Activated CD8-positive, alpha-beta memory T cell treated with anti-CD3 and anti-CD28 coated beads for 36 hours (primary cell): ENCODE results near the gene TOP2A. TPM values are rescaled to one million over a fixed set of nuclear protein-coding genes. Genes with fewer than 3 reads are reported as not detected.
"Not testable (repeated sequence)": the region's sequence is repeated elsewhere in the genome, so short reads cannot be mapped to it uniquely, and the experiment has no call there.

Source experiments
- CTCF ChIA-PET: fragments of 350-600 bp; sonication (Branson Sonifier 250); formaldehyde crosslinking; loops from one replicate; lab custom pipeline; 2021; ENCODE audit warnings: antibody characterized with exemption; lab: Charles Lee
- POLR2A ChIA-PET: fragments of 350-600 bp; sonication (Branson Sonifier 250); formaldehyde crosslinking; loops from one replicate; lab custom pipeline; 2021; ENCODE audit warnings: antibody characterized with exemption; lab: Charles Lee
- total RNA-seq, 2 experiments: library from RNA; stranded (reverse); gene quantifications; one replicate each; pipeline ENCODE4 v1.2.3, GENCODE V29; 2021

TOP2A gene
- total RNA-seq, 2 experiments from 2014 or later, result 159 to 160 TPM

DNA sequence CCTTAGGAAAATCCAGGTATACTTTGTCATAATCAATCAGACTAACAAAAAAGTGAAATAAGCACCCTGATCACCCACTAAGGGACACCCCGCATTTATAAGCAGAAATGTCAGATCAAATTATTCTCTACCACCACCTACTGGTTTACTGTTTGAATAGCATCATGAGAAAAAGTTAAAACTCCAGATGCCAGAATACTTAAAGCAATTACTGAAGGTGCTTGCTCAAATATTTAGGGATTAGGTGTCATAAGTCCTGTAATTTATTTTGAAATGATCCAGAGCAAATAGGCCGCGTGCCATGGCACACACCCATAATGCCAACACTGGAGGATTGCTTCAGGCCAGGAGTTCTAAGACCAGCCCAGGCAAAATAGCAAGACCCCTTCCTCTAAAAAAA, 2.3 kb downstream of the TOP2A start:
- ChIA-PET POLR2A (no interaction called here), CTCF (interaction anchor here (0.7 to 1.7 kb wide), 12 partner anchors 10 to 214 kb away, joined by 3 to 8 read pairs (median 4); partner anchors contain the start of gene RARA)

DNA sequence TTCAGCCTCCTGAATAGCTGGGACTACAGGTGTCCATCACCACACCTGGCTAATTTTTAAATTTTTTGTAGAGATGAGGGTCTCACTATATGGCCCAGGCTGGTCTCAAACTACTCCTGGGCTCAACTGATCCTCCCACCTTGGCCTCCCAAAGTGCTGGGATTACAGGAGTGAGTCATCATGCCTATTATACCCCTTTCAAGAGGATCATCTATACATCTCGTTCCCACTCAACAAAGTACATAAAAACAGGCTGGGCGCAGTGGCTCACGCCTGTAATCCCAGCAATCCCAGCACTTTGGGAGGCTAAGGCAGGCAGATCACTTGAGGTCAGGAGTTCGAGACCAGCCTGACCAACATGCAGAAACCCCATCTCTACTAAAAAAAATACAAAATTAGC, 3.4 kb downstream of the TOP2A start:
- CTCF ChIA-PET, result interaction anchor here (1.1 to 1.7 kb wide), 5 partner anchors 12 to 118 kb away, joined by 3 to 8 read pairs (median 6); no protein-coding TSS in a partner anchor
- POLR2A ChIA-PET, result not testable (repeated sequence)

DNA sequence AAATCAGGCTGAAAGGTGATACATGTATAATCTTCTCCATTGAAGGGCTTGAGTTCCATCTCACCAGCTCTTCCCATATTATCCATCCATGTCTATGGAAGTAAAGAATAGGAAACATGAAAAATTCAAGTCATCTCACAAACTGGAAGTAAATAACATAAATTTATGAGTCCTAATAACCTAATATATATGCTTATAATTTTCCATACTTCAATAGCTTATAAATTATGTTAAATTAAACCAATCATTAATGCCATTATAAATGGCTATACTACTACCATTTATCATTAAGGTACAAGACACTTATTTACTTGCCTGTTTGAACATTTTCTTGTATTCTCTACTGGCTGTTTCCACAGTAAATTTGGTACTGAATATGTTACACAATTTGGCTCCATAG, 4.8 kb downstream of the TOP2A start:
- POLR2A ChIA-PET, result no interaction called here
- CTCF ChIA-PET, result interaction anchor here (0.7 to 1.5 kb wide), 4 partner anchors 10 to 120 kb away, joined by 3 to 4 read pairs (median 3); no protein-coding TSS in a partner anchor

DNA sequence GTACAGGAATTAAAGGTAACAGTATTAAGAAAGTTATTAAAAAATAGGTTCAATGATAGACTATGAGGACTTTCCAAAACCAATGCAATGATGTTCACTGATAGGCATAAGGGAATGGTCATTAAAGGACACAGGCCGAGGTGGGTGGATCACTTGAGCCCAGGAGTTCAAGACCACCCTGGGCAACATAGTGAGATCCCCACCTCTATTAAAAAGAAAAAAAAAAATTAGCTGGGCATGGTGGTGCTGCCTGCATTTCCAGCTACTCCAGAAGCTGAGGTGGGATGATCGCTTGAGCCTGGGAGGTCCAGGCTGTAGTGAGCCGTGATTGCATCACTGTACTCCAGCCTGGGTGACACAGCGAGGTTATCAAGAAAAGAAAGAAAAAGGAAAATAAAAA, 5.9 kb downstream of the TOP2A start:
- POLR2A ChIA-PET, result no interaction called here
- CTCF ChIA-PET, result interaction anchor here (0.6 to 1.4 kb wide), 2 partner anchors 121 to 211 kb away, joined by 3 to 4 read pairs; no protein-coding TSS in a partner anchor

DNA sequence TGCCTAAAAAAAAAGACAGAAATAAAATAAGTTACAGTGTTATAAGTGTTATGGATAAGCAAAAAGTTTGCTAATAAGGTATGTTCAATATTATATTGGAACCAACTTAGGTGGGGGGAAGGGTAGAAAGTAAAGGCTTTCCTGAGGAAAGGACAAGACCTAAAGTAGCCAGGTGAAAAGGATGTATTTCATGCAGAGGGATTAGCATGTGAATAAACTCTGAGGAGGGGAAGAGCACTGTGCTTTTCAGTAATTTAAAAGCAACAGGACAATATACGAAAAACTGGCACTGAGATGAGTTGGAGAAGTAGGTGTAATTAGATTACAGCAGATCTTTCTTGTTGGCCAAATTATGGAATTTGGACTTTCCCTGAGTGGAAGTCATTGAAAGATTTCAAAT, 7.6 kb downstream of the TOP2A start:
- POLR2A ChIA-PET, result no interaction called here

DNA sequence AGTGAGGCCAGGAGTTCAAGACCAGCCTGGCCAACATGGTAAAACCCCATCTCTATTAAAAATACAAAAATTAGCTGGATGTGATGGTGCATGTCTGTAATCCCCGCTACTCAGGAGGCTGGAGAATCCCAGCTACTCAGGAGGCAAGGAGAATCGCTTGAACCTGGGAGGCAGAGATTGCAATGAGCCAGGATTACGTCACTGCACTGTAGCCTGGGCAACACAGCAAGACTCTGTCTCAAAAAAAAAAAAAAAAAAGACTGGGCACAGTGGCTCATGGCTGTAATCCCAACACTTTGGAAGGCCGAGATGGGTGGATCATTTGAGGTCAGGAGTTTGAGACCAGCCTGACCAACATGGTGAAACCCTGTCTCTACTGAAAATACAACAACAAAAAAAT, 8.2 kb downstream of the TOP2A start:
- CTCF ChIA-PET, result interaction anchor here (0.5 to 1.4 kb wide), 3 partner anchors 8 to 65 kb away, joined by 3 to 4 read pairs (median 4); partner anchors contain the start of gene TOP2A
- POLR2A ChIA-PET, result not testable (repeated sequence)

More for the DNA sequence above, 7.6 kb downstream of the TOP2A start:
- CTCF ChIA-PET, result no interaction called here

DNA sequence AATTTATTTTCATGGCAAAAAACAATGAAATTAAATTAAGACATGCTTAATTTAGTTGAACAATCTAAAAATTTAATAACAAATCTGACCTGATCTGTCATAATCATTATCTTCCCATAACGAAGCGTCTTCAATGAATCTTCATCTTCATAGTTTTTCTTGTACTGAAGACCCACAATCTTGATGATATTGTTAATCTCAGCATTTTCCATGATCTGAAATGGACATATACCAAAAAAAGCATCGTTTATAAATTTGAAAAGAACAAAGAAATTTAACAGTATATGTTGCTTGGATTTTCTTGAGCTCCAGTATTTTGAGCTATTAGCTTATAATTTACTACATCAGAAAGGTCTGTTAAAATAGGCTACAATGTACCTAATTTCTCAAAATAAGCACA, 10.2 kb downstream of the TOP2A start:
- POLR2A ChIA-PET, result no interaction called here
- CTCF ChIA-PET, result no interaction called here

DNA sequence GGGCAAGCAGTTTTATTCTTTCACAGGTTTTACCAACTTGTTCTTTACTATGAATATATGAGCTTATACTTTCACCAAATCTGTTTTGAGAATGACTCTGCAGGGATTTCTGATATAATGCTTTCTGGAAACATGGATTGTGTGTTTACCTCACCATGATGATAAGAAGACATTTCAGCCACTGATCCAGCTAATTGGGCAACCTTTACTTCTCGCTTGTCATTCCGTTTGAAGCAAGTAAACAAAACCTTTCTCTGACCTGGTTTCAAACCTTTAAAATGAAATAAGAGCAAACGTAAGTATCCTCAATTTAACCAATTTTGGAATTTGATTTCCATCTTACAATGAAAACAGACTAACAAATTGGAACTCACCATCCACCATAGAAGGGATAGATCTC, 13.7 kb downstream of the TOP2A start:
- ChIA-PET CTCF (interaction anchor here (0.6 kb wide), 1 partner anchor 1245 kb away, joined by 4 read pairs; no protein-coding TSS in a partner anchor), POLR2A (no interaction called here)

DNA sequence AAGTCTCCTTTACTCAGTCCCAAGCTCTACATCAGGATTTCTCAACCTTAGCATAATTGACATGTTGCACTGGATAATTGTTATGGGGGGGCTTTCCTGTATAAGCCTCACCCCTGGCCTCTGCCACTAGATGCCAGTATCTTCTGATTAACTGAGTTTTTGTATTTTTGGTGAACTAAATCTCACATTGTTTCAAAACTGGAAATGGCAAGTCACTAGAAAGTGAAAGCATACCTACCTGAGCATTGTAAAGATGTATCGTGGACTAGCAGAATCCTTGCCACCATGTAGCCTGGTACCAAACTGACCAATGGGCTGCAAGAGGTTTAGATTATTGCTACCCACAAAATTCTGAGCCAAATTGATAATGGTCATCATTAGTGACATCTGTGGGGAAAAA, 15.0 kb downstream of the TOP2A start:
- POLR2A ChIA-PET, result no interaction called here

DNA sequence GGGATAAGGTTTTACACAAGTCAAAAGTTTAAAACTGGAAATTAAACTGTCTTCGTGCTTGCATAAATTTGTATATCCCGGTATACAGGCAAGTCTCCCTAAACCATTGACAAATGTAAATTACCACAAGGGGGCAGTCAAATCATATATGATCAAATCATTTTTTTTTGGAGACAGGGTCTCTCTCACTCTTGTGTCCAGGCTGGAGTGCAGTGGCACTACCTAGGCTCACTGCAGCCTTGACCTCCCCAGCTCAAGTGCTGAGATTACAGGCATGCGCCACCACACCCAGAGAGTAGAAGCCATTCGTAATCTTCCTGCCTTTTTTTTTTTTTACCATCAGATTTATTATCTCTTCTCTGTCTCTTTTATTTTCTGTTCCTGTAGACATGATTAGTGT, 18.5 kb downstream of the TOP2A start:
- ChIA-PET CTCF (interaction anchor here (0.7 to 1.7 kb wide), 8 partner anchors 9 to 134 kb away, joined by 3 to 8 read pairs (median 3); partner anchors contain the start of gene RARA), POLR2A (interaction anchor here (0.6 kb wide), 1 partner anchor 12 kb away, joined by 3 read pairs; no protein-coding TSS in a partner anchor)

More for the DNA sequence above, 15.0 kb downstream of the TOP2A start:
- CTCF ChIA-PET, result interaction anchor here (1.7 kb wide), 1 partner anchor 158 kb away, joined by 4 read pairs; no protein-coding TSS in a partner anchor

DNA sequence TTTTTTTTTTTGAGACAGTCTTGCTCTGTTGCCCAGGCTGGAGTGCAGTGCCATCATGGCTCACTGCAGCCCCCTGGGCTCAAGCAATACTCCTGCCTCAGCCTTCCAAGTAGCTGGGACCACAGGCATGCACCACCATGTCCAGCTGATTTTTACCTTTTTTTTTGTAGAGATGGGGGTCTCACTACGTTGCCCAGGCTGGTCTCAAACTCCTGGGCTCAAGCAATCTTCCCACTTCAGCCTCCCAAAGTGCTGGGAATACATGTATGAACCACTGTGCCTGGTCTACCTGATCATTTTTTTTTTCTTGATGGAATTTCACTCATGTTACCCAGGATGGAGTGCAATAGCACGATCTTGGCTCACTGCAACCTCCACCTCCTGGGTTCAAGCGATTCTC, 31.1 kb downstream of the TOP2A start:
- CTCF ChIA-PET, result not testable (repeated sequence)
- POLR2A ChIA-PET, result interaction anchor here (0.8 kb wide), 1 partner anchor 257 kb away, joined by 5 read pairs; no protein-coding TSS in a partner anchor

DNA sequence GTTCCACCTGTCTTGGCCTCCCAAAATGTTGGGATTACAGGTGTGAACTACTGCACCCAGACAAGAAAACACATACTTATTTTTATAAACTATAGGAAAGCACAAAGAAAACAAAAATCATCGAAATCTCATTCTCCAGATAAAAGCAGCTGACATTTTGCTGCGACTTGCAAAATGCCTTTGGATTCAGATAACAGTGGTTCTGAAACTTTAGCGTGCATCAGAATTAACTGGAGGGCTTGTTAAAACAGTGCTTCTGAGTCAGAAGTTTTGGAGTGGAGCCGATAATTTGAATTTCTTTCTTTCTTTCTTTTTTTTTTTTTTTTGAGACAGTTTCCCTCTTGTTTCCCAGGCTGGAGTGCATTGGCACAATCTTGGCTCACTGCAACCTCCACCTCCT, 35.4 kb downstream of the TOP2A start:
- ChIA-PET CTCF (interaction anchor here (0.8 to 1.2 kb wide), 3 partner anchors 13 to 151 kb away, joined by 3 read pairs; no protein-coding TSS in a partner anchor), POLR2A (no interaction called here)

DNA sequence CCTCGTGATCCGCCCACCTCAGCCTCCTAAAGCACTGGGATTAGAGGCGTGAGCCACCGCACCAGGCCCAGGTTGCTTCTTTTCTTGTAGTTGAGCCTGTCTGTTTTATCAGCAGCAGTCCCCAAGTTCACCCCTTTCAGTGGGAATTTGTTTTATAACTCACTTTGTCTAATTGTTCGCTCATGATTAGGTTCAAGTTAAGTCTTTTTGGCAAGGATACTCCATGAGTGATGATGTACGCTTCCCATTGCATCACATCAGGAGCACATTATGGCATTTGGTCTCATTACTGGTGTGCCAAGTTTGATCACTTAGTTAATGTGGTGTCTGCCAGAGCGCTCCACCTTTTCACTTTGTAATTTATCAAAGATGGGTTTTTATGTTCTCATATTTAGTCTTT, 38.7 kb downstream of the TOP2A start:
- ChIA-PET CTCF (no interaction called here), POLR2A (no interaction called here)

DNA sequence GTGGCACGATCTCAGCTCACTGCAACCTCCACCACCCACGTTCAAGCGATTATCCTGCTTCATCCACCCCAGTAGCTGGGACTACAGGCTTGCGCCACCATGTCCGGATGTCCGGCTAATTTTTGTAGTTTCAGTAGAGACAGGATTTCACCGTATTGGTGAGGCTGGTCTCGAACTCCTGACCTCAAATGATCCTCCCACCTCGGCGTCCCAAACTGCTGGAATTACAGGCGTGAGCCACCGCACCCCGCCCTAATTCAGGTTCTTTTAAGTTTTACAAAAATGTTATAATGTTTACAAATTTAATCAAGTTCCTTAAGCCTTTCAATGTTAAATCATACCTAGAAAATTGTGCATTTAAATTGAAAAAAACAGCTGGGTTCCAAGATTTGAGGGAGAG, 39.9 kb downstream of the TOP2A start:
- POLR2A ChIA-PET, result no interaction called here
- CTCF ChIA-PET, result no interaction called here

DNA sequence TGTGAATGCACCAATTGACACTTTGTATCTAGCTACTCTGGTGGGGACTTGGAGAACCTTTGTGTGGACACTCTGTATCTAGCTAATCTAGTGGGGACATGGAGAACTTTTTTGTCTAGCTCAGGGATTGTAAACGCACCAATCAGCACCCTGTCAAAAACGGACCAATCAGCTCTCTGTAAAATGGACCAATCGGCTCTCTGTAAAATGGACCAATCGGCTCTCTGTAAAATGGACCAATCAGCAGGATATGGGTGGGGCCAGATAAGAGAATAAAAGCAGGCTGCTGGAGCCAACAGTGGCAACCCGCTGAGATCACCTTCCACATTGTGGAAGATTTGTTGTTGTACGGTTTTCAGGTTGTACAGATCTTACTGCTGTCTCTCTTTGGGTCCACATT, 41.2 kb downstream of the TOP2A start:
- POLR2A ChIA-PET, result not testable (repeated sequence)
- CTCF ChIA-PET, result interaction anchor here (1.0 kb wide), 1 partner anchor 8 kb away, joined by 3 read pairs; no protein-coding TSS in a partner anchor

DNA sequence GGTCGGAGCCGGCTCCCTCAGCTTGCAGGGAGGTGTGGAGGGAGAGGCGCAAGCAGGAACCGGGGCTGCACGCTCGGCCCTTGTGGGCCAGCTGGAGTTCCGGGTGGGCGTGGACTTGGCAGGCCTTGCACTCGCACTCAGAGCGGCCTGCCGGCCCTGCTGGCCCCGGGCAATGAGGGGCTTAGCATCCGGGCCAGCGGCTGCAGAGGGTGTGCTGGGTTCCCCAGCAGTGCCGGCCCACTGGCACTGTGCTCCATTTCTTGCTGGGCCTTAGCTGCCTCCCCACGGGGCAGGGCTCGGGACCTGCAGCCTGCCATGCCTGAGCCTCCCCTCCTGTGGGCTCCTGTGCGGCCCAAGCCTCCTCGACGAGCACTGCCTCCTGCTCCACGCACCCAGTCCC, 41.9 kb downstream of the TOP2A start:
- POLR2A ChIA-PET, result not testable (repeated sequence)
- CTCF ChIA-PET, result interaction anchor here (0.9 kb wide), 1 partner anchor 158 kb away, joined by 3 read pairs; no protein-coding TSS in a partner anchor

DNA sequence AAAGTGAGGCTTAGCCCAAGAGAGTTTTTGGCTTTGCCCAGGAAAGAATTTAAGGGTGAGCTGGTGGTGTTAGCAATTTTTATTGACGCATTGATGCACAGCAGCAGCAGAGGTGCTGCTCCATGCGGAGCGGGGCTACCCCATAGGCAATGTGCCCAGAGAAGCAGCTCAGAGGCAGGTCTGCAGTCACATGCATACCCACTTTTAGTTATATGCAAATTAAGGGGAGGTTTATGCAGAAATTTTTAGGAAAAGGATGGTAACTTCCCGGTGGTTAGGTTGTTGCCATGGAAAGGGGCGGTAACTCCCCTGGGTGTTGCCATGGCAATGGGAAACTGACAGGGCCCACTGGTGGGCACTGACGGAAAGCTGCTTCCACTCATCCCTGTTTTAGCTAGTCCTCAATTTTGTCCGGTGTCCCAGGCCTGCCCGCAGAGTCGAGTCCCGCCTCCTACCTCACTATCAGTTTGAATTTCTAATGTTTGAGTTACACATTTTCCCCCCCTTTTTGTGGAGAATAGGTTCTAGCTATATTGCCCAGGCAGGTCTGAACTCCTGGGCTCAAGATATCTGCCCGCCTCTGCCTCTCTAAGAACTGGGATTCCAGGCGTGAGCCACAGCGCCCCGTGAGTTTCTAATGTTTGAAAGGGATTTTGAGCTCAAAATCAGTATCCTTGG, 42.7 kb downstream of the TOP2A start:
- CTCF ChIA-PET, result interaction anchor here (0.9 kb wide), 1 partner anchor 158 kb away, joined by 3 read pairs; no protein-coding TSS in a partner anchor
- POLR2A ChIA-PET, result no interaction called here

DNA sequence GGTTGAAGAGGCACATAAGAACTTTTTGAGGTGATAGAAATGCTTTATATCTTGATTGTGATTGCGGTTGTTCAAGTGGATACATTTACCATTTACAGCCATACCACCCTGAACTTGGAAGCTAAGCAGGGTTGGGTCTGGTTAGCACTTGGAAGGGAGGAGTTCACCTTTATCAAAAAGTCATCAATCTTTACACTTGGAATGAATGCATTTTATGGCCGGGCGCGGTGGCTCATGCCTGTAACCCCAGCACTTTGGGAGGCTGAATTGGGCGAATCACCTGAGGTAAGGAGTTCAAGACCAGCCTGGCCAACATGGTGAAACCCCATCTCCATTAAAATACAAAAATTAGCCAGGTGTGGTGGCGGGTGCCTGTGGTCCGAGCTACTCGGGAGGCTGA, 43.7 kb downstream of the TOP2A start:
- ChIA-PET POLR2A (interaction anchor here (0.6 kb wide), 1 partner anchor 168 kb away, joined by 3 read pairs; no protein-coding TSS in a partner anchor), CTCF (interaction anchor here (0.7 to 1.0 kb wide), 2 partner anchors 55 to 186 kb away, joined by 3 to 5 read pairs; no protein-coding TSS in a partner anchor)

DNA sequence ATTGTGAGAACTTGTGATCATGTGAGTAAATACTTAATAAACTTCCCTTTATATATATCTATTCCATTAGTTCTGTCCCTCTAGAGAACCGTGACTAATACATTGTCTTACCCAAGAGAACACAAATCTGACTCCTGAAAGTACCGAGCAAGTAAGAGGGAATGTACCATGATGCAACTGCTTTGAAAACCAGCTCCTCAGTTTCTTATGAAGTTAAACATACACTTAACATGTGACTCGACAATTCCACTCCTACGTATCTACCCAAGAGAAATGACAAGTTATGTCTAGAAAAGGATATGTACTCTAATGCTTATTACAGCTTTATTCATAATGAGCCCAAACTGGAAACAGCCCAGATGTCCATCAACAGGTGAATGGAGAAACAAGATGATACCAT, 44.4 kb downstream of the TOP2A start:
- CTCF ChIA-PET, result interaction anchor here (0.6 to 2.6 kb wide), 4 partner anchors 15 to 187 kb away, joined by 3 to 12 read pairs (median 4); no protein-coding TSS in a partner anchor
- POLR2A ChIA-PET, result no interaction called here

DNA sequence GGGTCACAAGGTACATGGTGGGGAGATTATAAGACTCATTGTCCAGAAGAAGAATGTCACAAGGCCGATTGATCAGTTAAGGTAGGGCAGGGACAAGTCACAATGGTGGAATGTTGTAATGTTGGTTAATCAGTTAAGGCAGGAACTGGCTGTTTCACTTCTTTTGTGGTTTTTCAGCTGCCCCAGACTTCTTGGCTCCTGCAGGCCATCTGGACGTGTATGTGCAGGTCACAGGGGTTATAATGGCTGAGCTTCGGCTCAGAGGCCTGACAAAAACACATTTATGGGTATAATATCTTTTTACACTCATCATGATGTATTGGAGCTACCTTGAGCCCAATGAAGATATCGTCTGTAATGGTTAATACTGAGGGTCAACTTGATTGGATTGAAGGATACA, 45.1 kb downstream of the TOP2A start:
- CTCF ChIA-PET, result interaction anchor here (0.7 to 2.6 kb wide), 5 partner anchors 14 to 188 kb away, joined by 3 to 12 read pairs (median 4); no protein-coding TSS in a partner anchor
- POLR2A ChIA-PET, result not testable (repeated sequence)
